HT-29 (cell line): ENCODE results near the gene RXRA. TPM values are rescaled to one million over a fixed set of nuclear protein-coding genes. Genes with fewer than 3 reads are reported as not detected.
A peak's percentile ranks its signal among the peaks of the same experiment; 100 is the strongest.

Experiments
- DNase-seq: peaks from one replicate; pipeline ENCODE4 v3.0.0-alpha.2; 2015; ENCODE audit warnings: low spot score
- total RNA-seq: library from RNA; depleted of rRNA; stranded (reverse); fragments of >200 nt; shearing (Covaris generic); gene quantifications from 2 replicates; pipeline ENCODE4 v1.2.3, GENCODE V29; 2014

The RXRA gene
- total RNA-seq, 1 experiment from 2014 or later: 74.4 TPM

- DNase-seq: no peak
Observed at GRCh38 chr9:134396825-134397224, 70.6 kb downstream of the RXRA start.

- no peak for DNase-seq
Observed at GRCh38 chr9:134398756-134399155, 72.5 kb downstream of the RXRA start.

GRCh38 chr9:134399435-134400056 lies 73.3 kb downstream of the RXRA start:
- DNase-seq: peak; percentile 61

- no peak for DNase-seq
Observed at GRCh38 chr9:134400283-134400682, 74.0 kb downstream of the RXRA start.

GRCh38 chr9:134401391-134401790 lies 75.1 kb downstream of the RXRA start:
- DNase-seq: no peak

- no peak for DNase-seq
Observed at GRCh38 chr9:134402182-134402581, 75.9 kb downstream of the RXRA start.

- no peak for DNase-seq
Observed at GRCh38 chr9:134403292-134403681, 77.0 kb downstream of the RXRA start.

- no peak for DNase-seq
Observed at GRCh38 chr9:134403682-134404301, 77.5 kb downstream of the RXRA start.

GRCh38 chr9:134404376-134405358 lies 78.4 kb downstream of the RXRA start:
- DNase-seq: no peak

GRCh38 chr9:134405527-134405926 lies 79.3 kb downstream of the RXRA start:
- DNase-seq: peak; percentile 57

- DNase-seq: peak; percentile 60
Observed at GRCh38 chr9:134406366-134407120, 80.3 kb downstream of the RXRA start.

- peak; percentile 93 for DNase-seq
Observed at GRCh38 chr9:134407121-134407779, 81.0 kb downstream of the RXRA start.

GRCh38 chr9:134408389-134408788 lies 82.1 kb downstream of the RXRA start:
- peak; percentile 58 for DNase-seq

- no peak for DNase-seq
Observed at GRCh38 chr9:134408939-134409737, 82.9 kb downstream of the RXRA start.

- DNase-seq: peak; percentile 61
Observed at GRCh38 chr9:134410071-134410834, 84.0 kb downstream of the RXRA start.

- DNase-seq: no peak
Observed at GRCh38 chr9:134410835-134411217, 84.6 kb downstream of the RXRA start.

- no peak for DNase-seq
Observed at GRCh38 chr9:134411440-134412297, 85.4 kb downstream of the RXRA start.

- peak; percentile 81 for DNase-seq
Observed at GRCh38 chr9:134412298-134412711, 86.0 kb downstream of the RXRA start.
